HG02623 (cell line): ENCODE measurements around the gene UNC5C.

ENCODE experiments used
- ATAC-seq: cut with Tn5 transposase; IDR thresholded peaks from one replicate; pipeline ENCODE4 v1.9.1; 2021; ENCODE audit warnings: moderate library complexity; ENCODE audit not compliant: unreplicated experiment

Gene UNC5C

GRCh38 chr4:95232358-95233156 is 316.2 kb downstream of the UNC5C start:
- no peak for ATAC-seq

GRCh38 chr4:95231681-95232080 is 317.1 kb downstream of the UNC5C start:
- no peak for ATAC-seq

- no peak for ATAC-seq
Observed at GRCh38 chr4:95225849-95226248, 322.9 kb downstream of the UNC5C start.

GRCh38 chr4:95224402-95224801 is 324.4 kb downstream of the UNC5C start:
- ATAC-seq: no peak

- no peak for ATAC-seq
Observed at GRCh38 chr4:95220205-95221175, 328.3 kb downstream of the UNC5C start.

GRCh38 chr4:95219109-95219508 is 329.7 kb downstream of the UNC5C start:
- ATAC-seq: no peak

GRCh38 chr4:95217197-95217596 is 331.6 kb downstream of the UNC5C start:
- ATAC-seq: no peak

- no peak for ATAC-seq
Observed at GRCh38 chr4:95216636-95217035, 332.1 kb downstream of the UNC5C start.

GRCh38 chr4:95215991-95216605 is 332.7 kb downstream of the UNC5C start:
- no peak for ATAC-seq

- no peak for ATAC-seq
Observed at GRCh38 chr4:95215043-95215442, 333.7 kb downstream of the UNC5C start.

GRCh38 chr4:95214408-95214807 is 334.4 kb downstream of the UNC5C start:
- ATAC-seq: no peak

GRCh38 chr4:95213366-95213765 is 335.4 kb downstream of the UNC5C start:
- no peak for ATAC-seq

GRCh38 chr4:95212692-95213091 is 336.1 kb downstream of the UNC5C start:
- no peak for ATAC-seq

- ATAC-seq: no peak
Observed at GRCh38 chr4:95209927-95210326, 338.8 kb downstream of the UNC5C start.

GRCh38 chr4:95204873-95205272 is 343.9 kb downstream of the UNC5C start:
- no peak for ATAC-seq

- ATAC-seq: no peak
Observed at GRCh38 chr4:95204267-95204844, 344.4 kb downstream of the UNC5C start.

- no peak for ATAC-seq
Observed at GRCh38 chr4:95198961-95199360, 349.8 kb downstream of the UNC5C start.

GRCh38 chr4:95197353-95197752 is 351.4 kb downstream of the UNC5C start:
- no peak for ATAC-seq

GRCh38 chr4:95193391-95194224 is 355.2 kb downstream of the UNC5C start:
- no peak for ATAC-seq

- ATAC-seq: no peak
Observed at GRCh38 chr4:95191537-95191936, 357.2 kb downstream of the UNC5C start.
